GM19328 (cell line): ENCODE data around the gene CPPED1.
"Not testable (repeated sequence)": the region's sequence is repeated elsewhere in the genome, so short reads cannot be mapped to it uniquely, and the experiment has no call there.

Source experiments
- ATAC-seq: cut with Tn5 transposase; IDR thresholded peaks from one replicate; pipeline ENCODE4 v1.9.1; 2021; ENCODE audit warnings: mild to moderate bottlenecking, moderate library complexity; ENCODE audit not compliant: unreplicated experiment

CPPED1 gene

DNA sequence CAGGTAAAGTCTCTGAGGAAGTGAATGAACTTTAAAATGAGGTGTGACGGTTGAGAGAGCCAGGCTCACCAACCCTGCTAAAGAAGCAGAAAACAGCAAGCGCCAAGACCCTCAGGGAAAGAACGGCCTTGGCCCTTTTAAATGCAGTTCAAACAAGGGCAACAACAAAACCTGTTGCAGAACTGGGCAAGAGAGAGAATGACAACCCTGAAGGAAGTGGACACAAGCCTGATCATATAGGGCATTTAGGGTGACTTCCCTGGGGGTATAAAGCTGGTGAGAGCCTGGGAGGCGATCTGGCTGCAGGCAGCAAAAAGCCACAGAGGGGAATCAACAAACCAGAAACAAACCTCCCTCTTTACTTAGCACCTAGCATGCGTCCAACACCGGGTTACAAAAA lies 1.0 kb downstream of the CPPED1 start:
- ATAC-seq = no peak

DNA sequence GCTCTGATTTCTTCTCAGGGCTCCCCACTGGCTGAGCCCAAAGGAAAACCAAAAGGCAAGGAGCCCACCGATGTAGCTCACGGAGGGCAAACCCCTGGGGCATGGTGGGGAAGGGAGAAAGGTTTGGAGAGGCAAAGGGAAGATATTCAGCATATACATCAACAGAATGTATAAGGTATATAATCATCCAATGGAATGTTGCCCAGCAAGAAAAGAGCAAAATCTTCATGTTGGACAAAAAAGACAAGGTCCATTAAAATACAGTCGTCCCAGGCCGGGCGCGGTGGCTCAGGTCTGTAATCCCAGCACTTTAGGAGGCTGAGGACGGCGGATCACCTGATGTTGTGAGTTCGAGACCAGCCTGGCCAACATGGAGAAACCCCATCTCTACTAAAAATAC lies 1.6 kb downstream of the CPPED1 start:
- ATAC-seq = no peak

DNA sequence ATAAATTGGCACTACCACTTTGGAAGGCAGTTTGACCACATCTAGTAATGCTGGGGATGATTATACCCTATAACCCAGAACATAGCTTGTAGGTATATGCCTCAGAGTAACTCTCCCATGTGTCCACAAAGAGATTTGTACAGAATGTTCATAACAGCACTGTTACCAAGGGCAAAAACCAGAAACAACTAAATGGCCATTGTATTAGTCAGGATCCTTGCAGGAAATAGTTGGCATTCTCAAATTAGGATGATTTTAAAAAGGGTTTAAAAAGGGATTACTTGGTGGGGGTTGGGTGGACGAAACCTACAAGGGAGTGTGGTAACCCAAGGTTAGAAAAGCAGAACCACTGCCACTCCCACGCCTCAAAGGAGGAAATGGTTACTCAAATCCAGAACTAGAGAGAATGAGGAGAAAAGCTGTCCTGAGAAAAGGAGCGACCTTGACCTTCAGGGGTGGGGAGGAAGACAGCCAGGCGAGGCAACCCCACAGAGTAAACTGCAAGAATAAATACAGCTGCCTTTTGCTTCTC lies 2.1 kb downstream of the CPPED1 start:
- no peak for ATAC-seq

DNA sequence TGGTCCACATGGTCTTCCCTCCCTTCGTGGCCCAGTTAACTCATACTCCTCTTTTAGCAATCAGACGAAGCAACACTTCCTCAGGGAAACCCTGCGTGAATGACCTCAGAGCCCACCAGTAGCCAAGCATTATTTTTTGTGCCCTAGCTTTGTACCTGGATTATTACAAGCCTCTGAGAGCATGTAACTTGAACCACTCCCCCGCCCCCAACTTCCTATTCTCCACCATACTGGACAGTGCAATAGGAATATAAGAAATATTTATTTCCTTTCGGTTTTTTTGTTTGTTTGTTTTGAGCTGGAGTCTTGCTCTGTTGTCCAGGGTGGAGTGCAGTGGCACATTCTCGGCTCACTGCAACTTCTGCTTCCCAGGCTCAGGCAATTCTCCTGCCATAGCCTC lies 2.9 kb downstream of the CPPED1 start:
- ATAC-seq = no peak

DNA sequence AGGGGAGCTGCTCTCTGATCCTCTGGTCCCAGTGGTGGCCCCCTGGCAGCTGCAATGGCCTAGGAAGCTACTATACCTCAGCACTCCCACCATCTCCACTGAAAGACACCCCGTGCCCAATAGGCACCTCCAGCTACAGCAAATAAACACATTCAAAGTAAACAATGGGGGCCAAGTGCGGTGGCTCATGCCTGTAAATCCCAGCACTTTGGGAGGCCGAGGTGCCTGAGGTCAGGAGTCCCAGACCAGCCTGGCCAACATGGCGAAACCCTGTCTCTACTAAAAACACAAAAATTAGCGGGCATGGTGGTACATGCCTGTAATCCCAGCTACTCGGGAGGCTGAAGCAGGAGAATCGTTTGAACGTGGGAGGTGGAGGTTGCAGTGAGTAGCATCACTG lies 3.7 kb downstream of the CPPED1 start:
- ATAC-seq = not testable (repeated sequence)

DNA sequence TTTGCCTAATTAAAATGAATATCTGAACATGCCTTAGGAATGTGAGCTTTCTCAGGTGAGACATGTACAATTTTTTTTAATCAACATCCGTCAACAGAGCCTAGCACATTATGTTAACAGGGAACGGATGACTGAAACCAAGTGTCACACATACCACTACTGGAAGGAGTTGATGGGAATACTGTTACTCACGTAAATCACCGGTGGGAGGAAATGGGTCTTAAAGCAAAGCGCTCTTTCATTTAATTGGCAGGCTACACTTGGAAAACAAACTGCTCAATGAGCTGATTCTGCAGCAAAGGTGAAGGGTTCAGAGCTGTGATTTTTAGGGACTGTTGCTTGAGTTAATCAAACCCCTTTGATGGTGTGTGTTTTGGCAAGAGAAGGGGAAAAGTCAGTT lies 4.8 kb downstream of the CPPED1 start:
- no peak for ATAC-seq

DNA sequence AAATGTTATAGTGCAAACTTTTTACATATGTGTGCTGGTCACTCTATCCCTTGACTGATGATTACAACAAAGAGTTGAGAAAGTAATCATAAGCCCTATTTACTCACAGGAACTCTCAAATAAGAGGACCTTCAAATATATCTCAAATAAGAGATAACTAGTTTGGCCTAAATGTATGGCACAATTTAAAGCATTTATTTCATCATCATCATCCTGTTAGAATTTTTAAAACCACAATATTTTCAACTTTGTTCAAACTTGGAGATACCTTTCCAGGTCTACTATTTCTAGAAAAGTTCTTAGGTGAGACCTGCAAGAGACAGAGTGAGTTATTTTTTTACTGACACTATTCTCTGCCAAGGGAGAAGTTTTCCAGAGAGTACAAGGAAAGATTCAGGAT lies 5.5 kb downstream of the CPPED1 start:
- no peak for ATAC-seq

DNA sequence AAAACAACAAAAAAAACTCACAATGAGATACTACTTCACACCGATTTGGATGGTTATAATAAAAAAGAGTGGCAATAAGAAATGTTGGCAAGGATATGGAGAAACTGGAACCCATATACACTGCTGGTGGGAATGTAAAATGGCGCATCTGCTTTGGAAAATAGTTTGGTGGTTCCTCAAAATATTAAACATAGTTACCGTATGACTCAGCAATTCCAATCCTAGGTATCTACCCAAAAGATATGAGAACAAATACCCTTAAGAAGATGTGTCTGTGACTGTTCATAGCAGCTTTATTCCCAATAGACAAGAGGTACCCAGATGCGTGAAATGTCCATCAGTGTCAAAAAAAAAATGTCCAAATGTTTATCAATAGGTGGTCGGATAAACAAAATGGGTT lies 7.2 kb downstream of the CPPED1 start:
- ATAC-seq = no peak

DNA sequence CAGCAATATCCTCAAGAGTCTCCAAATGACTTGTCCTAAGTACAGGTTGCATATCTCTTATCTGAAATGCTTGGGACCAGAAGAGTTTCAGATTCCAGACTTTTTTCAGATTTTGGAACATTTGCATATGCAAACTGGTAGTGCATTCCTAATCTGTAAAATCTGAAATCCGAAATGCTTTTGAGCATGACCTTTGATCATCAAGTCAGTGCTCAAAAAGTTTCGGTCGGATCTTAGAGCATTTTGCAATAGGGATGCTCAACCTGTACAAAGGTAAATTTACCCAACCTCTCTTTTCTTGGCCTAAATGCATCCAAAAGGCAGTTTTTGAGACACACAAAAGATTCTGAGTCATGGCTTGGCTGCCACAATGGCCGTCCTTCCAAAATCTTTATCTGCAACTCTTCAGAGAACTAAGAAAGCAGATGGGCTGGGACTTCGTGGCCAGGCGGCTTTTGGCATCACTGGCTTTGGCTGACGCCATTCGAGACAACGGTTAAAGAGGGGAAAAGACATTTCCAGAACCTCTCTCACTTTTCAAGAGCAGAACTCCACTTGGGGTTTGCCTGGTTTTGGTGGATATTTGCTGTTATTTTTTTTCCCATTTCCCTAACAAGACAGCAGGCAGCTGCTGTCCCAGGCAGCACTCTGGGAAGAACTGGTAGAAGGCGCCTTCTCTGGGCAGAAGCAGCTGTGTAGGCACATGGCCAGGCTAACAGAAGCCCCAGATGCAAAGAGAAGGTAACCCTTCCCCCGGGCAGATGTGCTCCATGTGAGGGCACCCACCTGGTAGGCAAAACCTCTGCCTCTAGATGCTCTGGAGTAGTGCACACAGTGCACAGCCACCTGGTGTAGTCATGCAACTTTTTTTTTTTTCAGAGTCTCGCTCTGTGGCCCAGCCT lies 8.9 kb downstream of the CPPED1 start:
- ATAC-seq = no peak

DNA sequence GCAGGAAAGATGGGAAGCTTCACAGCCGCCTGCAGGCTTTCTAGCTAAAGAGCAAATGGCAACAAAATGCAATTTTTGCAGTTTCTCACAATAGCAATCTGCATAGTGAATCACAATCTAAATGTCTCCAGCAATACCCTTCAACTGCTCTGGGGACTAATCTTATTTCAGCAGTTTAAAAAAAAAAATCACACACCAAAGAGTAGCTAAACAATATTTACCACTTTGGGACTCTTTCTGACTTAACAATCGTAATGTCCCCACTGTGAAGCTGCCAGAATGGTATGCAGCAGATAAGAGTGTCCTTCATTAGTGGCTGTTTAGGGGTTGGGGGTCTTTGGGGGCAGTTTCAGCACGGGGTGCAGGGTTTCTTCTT lies 9.8 kb downstream of the CPPED1 start:
- no peak for ATAC-seq

DNA sequence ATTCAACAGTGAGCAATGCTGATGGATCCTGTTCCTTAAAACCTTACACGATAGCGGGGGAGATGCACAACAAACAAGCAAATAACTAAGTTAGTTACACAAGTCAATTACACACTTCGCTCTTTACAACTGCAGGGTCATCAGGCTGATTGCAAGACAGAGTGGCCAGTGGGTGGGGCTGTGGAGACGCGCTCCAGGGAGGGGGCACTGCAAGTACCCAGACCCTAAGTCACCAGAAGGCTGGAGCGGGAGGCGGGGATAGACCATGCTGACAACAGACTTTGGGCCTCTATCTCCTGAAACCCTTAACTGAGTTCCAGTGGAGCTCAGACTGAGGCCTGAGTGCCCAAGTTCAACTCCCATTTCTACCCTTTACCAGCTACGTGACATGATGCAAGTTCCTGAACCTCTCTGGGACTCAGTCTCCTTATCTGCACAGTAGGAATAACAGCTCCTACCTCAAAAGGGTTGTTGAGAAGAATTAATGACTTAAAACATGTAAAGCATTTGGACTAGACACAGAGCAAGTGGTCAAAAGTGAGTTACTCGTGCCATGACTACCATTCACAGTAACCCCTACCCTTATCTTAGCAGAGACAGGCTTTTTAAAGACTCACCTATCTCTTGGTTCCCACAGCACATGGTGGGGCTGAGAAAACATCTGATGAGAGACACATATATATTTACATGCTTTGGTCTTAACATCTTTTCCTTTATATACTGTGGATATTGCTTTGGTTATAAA lies 10.4 kb downstream of the CPPED1 start:
- no peak for ATAC-seq

DNA sequence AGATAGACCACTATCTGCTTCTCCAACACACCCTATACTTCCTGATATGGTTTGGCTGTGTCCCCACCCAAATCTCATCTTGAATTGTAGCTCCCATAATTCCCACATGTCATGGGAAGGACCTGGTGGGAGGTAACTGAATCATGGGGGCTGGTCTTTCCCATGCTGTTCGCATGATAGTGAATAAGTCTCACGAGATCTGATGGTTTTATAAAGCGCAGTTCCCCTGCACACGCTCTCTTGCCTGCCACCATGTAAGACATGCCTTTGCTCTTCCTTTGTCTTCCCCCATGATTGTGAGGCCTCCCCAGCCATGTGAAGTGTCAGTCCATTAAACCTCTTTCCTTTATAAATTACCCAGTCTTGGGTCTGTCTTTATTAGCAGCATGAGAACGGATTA lies 11.2 kb downstream of the CPPED1 start:
- ATAC-seq = not testable (repeated sequence)

DNA sequence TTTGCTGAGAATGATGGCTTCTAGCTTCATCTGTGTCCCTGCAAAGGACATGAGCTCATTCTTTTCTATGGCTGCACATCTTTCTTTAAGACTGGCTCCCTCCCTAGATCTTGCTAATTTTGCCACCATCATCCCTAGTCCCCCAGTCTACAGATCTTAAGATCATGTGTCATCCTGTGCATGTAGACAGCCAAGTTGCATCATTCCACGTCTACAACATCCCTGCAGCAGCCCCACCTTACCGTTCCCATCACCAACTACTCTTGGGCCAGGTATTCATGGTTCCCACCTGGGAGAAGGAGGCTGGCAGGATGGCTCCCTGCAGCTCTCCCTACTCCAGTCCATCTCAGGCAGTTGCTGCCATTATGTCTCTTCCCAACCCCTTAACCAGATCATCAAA lies 12.3 kb downstream of the CPPED1 start:
- no peak for ATAC-seq

DNA sequence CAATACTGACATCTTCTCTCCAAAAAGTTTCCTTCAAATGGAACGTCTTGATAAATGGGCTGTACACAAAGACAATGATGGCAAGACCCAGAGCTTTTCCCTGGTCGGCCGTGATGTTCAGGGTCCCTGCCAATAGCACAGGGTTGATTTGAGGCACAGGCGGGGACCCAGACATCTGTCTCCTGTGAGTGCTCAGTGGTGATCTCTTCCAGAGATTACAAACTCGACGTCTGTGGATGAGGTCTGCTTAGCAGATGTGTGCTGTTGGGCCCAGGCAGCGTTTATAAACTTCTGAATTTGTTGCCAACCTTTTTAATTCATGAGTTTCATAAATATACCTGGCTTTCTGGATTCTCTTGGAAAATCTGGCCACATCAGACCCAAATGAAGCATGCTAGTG lies 14.9 kb downstream of the CPPED1 start:
- no peak for ATAC-seq

DNA sequence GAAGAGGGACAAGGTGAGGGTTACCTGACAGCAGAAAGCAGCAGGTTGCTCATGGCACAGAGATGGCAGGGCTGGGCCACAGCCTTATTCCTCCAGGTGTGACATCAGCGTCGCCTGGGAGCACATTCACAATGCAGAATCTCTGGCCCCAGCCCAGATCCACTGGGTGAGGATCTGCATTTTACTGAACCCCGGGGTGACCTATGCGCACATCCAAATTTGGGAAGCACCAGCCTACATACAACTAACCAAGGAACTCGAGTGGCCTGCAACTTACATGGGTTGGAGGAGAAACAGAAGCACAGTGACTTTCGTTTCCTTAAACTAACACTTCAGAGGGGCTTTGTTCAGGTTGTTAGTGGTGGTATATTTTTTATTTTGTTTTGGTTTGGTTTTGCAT lies 17.6 kb downstream of the CPPED1 start:
- ATAC-seq = no peak

DNA sequence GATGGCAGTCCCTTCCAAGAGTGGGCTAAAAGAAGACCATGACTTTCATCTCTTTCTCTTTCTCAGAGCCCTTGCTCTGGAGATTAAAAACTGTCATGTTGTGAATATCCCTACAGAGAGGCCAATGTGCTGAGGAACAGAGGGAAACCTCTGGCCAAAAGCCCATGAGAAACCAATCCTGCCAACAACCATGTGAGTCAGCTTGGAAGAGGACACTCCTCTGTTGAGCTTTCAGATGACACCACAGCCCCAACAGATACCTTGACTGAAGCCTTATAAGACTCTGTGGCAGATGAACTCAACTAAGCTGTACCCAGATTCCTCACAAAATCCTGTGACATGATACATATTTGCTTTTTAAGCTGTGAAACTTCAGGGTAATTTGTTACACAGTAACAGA lies 19.6 kb downstream of the CPPED1 start:
- no peak for ATAC-seq

DNA sequence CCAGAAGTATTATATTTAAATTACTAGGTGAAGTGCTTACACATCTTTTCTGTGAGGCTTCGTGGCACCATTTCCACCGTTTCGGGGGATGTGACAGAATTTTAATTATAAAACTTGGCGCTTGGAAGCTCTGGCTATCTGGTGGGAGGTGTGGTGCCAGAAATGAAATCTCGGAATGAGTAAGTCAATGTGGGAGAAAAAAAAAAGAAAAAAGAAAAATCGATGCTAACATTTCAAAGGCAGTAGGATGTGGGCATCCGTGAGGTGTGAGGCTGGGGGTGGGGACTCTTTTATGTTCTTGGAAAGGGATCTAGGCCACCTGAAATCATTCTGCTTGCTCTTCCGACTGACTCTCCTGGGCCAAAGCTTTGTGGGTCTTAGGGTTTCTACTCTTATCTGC lies 21.9 kb downstream of the CPPED1 start:
- no peak for ATAC-seq

DNA sequence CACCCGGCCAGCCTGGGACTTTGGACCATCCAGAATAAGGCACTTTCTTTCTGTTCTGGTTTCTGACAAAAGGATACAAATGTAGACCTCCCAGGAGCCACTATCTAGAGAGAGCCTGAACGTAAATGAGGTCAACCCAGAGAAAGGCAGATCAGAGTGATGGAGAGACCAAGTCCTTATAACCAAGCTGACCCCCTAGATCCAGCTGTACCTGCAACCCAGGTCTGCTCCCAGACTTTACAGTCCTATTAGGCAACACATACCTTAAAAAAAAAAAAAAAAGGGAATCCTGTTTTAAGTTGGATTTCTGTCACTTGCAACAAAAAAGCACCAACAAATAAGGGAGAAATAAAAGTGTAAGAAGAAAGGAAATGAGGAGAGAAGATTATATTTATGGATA lies 23.2 kb downstream of the CPPED1 start:
- ATAC-seq = no peak

DNA sequence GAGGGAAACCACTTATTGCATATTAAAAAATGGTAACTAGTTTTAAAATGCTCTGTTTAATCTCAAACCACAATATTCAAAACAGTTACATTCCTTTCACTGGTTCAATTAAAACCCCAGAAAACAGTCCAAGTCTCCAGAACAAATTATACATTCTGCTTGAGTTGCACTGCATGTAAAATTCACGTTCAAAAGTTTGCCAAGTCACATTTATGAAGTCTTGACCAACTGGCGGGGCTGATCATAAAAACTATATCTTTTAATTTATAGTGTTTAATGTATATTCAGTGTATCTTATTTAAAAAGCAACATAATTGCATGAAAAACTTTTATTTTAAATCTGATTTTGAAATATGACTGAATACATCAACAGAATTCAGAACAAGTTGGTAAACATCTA lies 25.0 kb downstream of the CPPED1 start:
- no peak for ATAC-seq

DNA sequence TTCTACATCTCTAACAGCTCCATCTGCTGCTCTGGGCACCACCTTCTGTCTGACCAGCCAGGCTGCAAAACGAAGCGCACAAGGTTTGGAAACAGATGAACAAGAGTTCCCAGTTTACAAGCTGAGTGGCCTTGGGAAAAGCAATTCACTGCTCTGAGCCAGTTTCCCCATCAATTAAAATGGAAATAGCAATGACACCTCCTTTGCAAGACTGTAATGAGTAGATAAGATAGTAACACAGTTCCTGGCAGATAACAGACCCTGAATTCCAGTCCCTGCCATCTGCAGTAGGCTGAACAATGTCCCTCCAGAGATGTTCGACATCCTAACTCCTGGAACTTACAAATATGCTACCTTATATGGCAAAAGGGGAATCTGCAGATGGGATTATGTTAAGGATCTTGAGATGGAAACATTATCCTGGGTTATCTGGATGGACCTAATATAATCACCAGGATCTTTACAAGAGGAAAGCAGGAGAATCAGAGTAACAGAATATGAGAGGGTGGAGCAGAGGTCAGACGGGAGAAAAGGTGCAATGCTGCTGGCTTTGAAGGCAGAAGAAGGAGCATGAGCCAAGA lies 27.9 kb downstream of the CPPED1 start:
- ATAC-seq = no peak

DNA sequence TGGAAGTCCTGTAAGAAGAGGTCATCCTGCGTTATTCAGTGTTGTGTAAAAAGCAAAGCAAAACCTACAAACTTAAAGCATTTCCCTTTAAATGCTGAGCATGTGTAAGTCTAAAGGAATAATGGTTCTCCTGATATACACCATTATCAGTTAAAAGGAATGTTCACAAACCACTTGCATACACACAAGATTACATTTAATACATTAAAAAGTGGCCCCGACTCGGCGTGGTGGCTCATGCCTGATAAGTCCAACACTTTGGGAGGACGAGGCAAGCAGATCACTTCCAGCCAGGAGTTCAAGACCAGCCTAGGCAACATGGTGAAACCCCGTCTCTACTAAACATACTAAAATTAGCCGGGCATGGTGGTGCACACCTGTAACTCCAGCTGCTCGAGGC lies 30.5 kb downstream of the CPPED1 start:
- ATAC-seq = no peak

DNA sequence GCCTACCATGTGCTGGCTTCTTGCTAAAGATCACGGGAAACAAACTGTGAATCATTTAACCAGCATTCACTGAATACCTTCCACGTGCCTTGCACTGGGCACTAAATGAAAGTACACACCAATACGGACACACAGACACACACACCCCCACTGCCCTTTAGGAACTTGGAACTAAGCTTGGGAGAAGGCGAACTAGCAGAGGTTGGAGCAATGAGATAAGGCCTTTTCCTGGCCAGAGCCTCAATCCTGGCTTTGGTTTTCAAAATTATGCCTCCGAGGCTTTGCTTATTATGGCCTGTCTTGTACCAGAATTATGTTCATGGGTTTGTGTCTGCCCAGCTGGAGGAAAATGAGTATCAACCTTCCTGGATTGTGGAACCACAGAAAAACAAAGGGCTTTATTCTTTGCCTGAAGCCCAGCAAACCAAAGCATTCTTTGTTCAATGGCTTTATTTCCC lies 32.3 kb downstream of the CPPED1 start:
- no peak for ATAC-seq
